HG03442 (cell line): ENCODE data around the gene CCNK.

Experiments used
- ATAC-seq: cut with Tn5 transposase; IDR thresholded peaks from one replicate; pipeline ENCODE4 v1.9.1; 2021; ENCODE audit warnings: mild to moderate bottlenecking, moderate library complexity; ENCODE audit not compliant: unreplicated experiment

The CCNK gene

GRCh38 chr14:99505089-99505488 is 23.9 kb downstream of the CCNK start:
- no peak for ATAC-seq

- no peak for ATAC-seq
These were observed 25.1 kb downstream of the CCNK start for GRCh38 chr14:99506276-99506675.

DNA sequence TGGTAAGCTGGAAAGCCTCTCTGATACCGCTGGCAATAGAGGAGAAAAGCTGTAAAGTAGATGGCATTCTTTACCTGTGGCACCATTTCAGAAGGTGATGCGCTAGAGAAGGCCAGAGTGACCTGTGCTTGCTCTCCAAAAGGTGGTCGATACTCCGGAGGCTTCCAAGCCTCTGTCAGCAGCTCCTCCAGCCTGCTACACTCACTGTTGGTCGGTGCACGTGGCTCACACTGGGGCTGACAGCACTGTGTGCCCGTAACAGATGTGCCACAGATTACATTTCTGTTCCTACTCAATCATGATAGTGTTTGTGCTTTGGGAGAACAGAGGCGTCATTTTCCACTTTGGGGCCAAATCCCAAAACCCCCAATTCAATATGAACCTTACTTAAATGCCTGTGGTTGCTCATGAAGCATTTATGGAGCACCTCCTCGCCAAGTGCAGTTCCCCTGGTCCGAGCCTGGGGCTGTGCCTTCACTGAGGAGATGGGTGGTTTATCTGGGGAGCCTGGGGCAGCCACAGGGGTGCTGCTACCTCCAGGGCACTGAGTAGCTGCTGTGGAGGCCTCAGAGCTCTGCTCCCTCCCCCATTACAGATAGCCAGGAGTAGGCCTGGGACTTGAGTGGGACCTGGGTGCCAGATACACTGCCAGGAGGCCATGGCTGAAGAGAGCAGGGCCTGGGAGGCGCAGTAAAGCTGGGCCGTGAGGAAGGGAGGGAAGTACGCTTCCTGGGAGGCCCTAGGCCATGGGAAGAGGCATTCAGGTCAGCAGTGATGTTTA is 26.8 kb downstream of the CCNK start:
- no peak for ATAC-seq

- no peak for ATAC-seq
These were observed 27.9 kb downstream of the CCNK start for GRCh38 chr14:99508896-99509629.

DNA sequence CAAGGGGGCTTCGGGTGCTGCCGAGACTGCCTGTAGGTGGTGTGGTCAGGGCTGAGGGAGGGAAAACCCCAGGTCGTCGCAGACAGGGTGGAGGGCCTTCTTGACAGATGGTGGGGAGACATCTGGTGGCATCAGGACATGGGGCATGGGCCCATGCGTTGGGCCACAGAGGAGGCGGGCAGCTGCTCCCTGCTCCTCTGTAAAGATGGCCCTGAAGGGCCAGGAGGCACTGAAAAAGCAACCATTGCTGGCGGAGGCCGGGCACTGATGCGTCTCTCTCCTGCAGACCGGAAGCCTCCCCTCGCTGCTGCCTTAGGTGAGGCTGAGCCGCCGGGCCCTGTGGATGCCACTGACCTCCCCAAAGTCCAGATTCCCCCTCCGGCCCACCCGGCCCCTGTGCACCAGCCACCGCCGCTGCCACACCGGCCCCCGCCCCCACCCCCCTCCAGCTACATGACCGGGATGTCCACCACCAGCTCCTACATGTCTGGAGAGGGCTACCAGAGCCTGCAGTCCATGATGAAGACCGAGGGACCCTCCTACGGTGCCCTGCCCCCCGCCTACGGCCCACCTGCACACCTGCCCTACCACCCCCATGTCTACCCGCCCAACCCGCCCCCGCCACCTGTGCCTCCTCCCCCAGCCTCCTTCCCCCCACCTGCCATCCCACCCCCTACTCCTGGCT is 28.8 kb downstream of the CCNK start:
- no peak for ATAC-seq

DNA sequence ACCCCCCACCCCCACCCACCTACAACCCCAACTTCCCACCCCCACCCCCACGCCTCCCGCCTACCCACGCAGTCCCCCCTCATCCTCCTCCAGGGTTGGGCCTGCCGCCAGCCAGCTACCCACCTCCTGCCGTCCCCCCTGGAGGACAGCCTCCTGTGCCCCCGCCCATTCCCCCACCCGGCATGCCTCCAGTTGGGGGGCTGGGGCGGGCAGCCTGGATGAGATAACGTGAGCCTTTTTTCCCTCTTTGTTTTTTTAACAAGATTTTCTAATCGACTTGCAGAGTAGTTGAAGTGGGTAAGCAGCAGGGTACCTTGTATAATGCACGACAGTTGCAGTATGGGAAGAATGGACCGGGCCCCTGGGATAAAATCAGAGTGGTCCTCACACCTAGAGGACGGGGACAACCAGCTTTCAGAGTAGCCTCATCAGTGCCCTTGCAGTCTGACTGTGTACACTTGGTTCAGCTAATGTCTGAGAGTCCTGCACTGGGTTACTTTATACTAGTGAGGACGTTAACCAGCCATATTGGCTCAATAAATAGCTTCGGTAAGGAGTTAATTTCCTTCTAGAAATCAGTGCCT is 29.4 kb downstream of the CCNK start:
- no peak for ATAC-seq

- ATAC-seq = no peak
These were observed 30.4 kb downstream of the CCNK start for GRCh38 chr14:99511421-99512109.

DNA sequence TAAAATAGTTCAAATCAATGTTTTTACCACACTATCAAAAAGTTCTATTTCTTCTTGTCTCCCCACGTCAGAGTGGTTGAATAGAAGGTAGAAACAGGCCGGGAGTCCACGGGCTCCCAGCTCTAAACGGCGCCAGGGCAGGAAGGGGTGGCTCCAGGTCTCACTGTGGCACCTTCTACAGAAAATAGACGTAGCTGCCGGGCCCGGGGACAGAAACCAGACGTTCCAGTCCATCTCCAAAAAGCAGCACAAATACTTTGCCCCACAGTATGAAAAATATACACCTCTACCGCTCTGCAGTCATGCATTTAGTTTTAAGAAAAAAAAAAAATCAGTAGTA is 30.9 kb downstream of the CCNK start:
- no peak for ATAC-seq

GRCh38 chr14:99512571-99513182 is 31.5 kb downstream of the CCNK start:
- no peak for ATAC-seq

DNA sequence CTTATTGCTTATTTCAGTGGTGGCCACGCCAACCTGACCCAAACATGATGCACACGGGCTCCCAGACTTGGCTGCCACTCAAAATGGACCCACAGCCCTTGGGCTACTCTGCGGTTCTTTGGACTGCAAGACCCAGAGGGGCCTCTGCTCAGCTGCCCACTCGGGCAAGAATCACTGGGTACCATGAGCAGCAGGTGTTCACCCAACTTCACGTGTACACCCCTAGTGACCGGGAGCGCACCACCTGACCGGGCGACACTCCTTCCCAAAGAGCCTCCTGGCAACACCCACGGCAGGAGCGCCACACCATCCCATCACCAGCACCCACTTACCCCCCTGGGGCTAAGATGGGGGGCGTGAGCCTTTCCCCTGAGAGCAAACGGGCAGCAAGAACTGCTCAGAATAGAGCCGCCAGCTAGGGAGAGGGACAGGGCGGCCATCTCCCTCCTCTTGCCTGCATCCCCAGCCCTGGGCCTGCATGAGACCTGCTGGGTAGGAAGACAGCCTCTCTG is 32.0 kb downstream of the CCNK start:
- no peak for ATAC-seq

DNA sequence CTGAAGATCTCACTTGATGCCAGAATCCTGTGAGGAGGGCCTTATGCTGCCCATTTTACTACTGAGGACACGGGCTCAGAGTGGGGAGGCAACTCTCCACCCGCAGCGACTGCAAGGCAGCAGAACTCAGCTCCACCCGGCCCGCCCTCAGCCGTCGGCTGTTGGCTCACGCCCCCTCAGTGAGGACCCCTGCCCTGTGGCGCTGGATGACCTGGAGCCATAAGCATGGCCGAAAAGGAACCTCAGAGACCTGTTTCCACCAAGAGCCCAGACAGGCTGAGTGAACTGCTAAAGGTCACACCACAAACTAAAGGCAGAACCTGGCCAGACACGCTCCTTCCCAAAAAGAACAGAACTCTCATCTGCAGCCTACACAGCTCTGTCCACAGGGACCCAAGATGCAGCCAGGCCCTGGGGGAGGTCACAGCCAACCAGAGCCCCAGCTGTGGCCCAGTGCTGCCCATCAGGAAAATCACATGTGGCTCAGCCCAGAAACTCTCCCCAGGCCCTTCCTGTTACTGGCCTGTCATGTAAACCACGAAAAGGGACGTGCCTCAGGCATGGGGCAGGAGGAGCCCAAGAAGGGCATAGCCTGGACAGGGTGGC is 32.8 kb downstream of the CCNK start:
- no peak for ATAC-seq

DNA sequence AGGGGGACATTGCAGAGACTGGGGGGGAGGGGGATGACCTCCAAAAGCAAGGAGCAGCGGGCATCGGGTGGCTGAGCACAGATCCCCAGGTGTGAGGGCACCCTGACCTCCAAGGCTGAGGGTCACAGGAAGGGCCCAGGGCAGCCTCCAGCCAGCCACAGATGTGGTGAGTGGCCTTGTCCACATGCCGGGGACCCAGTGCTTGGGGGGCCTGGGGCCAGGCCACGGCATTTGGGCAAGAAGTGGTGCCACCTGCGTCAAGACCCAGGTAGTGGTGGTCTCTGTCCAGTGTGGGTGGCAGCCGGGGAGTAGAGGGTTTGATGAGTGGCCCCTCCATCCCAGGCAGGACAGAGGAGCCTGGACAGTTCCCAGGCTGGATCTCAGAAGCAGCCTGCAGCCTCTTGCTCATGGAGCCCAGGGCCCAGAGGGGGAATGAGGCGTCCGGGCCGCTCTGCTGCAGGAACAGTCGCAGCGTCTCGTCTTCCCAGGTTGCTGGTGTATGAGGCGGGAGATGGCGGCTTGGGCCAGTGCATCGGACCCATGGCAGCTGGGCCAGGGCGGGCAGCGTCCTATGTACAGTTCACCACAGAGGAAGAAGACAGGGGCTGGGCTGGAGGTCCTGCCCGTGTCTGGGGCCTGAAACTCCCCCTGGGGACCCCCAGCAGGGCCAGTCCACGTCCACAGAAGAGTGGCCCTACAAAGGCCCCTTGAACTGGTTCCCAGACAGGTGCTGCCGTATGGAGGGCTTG is 33.5 kb downstream of the CCNK start:
- ATAC-seq = no peak

- no peak for ATAC-seq
These were observed 34.3 kb downstream of the CCNK start for GRCh38 chr14:99515301-99516155.

GRCh38 chr14:99516156-99516870 is 35.1 kb downstream of the CCNK start:
- no peak for ATAC-seq

DNA sequence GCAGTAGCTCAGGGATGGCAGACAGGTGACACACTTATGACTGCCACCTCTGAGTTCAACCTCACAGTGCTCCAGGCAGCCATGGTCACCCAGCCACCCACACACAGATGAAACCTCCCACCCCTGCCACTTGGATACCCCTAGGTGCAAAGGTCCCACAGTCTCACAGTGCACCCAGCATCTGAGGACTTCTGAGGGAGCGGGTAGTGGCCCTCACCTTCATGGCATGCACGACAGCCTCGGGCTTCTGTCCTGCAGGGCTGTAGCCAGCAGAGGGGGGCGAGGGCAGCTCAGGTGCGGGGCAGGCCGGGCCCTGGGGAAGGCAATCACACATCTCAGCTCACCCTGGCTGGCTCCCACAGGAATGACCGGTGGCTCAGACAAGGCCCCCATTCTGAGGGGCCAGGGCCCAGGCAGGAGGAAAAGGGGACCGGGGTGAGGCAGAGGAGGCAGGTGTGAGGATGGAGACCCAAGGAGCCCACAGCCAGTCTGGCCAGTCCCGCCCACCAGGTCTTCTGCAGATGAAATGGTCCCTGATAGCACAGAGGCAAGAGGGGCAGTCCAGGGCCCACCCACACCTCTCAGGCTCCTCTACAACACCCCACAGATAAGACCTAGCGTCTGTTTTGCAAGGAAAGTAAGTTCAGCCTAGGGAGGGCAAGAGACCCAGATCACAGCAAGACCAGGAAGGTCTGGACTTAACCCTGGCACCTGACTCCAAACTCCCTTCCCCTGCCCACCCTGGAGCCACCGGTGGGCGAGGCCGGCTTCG is 35.8 kb downstream of the CCNK start:
- no peak for ATAC-seq

DNA sequence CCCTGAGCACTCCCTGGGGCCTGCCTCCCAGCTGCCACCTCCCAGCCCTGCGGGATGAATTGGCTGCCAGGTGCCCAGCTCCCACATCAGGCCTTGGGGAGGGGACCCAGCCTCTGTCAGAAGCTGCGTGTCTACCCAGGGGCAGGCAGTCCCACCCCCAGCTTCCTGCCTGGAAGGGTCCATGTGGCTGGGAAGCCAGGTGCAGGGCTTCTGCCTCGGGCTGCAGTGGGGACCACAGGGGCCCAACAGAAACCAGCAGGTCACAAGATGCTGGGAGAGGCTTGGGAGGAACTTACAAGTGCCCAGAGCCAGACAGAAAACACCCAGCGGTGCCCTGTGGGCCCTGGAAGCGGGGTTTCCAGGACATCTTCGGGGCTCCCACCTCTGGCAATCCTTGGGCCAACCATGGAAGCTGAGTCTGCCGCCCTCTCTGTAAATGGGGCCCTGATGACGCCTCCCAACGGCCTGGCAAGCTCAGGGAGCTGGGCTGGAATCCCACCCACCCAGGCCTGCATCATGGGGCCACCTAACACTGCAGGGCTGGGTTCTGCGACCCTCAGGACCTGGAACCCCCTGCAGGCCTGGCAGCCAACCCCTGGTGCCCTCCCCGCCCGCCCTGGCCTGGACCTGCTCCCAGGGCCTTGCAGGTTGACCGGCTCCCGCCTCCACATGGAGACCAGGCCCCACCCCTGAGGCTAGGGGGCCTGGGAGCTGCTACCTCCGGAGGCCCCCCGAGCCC is 36.6 kb downstream of the CCNK start:
- ATAC-seq = no peak
